VCaP (cell line): ENCODE data around the gene PACS2.
A peak's percentile ranks its signal among the peaks of the same experiment; 100 is the strongest.
"Not testable (repeated sequence)": the region's sequence is repeated elsewhere in the genome, so short reads cannot be mapped to it uniquely, and the experiment has no call there.

Experiments
- H3K27ac ChIP-seq: fragments of 450-650 bp; 2 replicates; pipeline ENCODE4 v1.5.1; 2017
- CTCF ChIP-seq: fragments of 450-650 bp; conservative IDR thresholded peaks from 2 replicates; pipeline ENCODE4 v1.5.1; 2017; ENCODE audit warnings: mild to moderate bottlenecking, moderate library complexity

The PACS2 gene

DNA sequence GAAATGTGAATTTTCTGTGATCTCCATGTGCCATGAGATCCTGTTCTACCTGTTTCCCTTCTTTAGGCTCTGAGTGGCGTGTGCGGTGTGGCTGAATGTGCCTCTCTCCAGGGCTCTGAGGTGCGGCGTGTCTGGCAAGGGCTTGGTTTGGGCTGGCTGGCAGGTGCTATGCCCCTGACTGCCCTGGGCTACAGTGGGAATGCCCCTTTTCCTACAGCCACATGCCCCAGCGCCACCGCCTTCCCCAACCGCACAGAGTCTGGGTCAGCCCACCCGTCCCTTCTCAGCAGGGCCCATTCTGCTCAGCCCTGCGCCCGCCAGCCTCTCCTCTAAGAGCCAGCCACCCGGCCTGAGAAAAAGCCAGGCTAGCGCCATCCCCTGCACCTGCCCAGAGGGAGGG, 41.5 kb upstream of the PACS2 start:
- no peak for TF ChIP-seq CTCF
- H3K27ac ChIP-seq: peak overlapping the region; percentile 42

GRCh38 chr14:105274637-105275036, 39.9 kb upstream of the PACS2 start:
- no peak overlapping the region for H3K27ac ChIP-seq
- TF ChIP-seq CTCF: no peak

- TF ChIP-seq CTCF: no peak
- no peak overlapping the region for H3K27ac ChIP-seq
Observed at GRCh38 chr14:105275267-105275946, 39.1 kb upstream of the PACS2 start.

GRCh38 chr14:105277448-105277847, 37.1 kb upstream of the PACS2 start:
- H3K27ac ChIP-seq: not testable (repeated sequence)

DNA sequence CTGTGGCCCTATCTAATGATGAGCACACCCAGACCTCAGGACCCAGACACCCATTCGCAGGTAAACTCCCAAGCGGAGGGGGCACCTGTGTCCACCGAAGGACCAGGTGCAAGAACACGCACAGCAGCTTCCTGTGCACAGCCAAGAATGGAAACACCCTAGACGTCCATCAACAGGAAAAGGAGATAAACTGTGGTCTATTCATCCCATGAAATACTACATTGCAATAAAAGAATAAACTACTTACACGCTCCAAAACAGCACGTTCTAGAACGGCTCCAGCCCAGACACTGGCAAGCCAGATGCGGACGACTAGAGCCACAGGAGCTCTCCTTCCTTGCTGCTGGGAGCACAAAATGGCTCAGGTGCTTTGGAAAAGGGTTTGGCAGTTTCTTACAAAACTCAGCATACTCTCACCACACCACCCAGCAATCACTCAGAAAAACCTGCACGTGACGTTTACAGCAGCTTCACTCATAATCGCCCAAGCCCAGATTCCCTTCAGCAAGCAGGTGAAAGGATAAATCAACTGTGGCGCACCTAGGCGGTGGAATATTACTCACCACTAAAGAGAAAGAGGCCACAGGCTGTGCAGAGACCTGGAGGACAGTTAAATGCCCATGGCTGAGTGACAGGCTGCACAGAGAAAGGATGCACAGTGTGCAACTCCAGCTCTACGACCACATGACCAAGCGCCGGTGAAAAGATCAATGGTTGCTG, 34.7 kb upstream of the PACS2 start:
- TF ChIP-seq CTCF: no peak
- no peak overlapping the region for H3K27ac ChIP-seq

GRCh38 chr14:105280525-105280924, 34.0 kb upstream of the PACS2 start:
- no peak for TF ChIP-seq CTCF
- H3K27ac ChIP-seq: no peak overlapping the region

DNA sequence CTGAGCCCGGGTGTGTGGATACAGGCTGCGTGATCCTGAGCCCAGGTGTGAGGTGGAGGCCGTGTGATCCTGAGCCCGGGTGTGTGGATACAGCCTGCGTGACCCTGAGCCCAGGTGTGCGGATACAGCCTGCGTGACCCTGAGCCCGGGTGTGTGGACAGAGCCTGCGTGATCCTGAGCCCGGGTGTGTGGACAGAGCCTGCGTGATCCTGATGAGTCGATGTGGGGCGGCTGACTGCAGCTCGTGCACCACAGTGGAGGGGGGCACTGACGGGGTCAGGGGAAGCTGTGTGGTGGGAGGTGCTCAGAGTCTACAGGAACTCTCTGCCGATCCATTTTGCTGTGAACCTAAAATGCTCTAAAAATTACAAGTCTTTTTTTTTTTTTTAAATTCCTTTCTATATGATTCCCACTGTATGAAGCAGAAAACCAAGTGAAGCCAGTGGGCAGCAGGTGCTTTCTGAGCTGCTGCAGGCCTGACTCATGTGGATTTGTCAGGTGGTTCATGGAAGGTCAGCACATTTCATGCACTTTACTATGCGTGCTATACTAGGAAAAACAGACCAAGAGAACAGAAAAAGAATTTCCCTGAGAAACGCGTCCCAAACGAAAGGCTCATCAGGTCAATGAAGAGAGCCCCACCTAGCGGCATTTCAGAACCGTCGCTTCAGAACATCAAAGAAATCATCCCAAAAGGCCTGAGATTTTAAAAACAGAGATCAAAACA, 33.0 kb upstream of the PACS2 start:
- TF ChIP-seq CTCF: peak; percentile 85

More for the DNA sequence above, 33.0 kb upstream of the PACS2 start:
- no peak overlapping the region for H3K27ac ChIP-seq
